GM12874 (cell line): ENCODE data around the gene SEMA5A.

Experiments
- CTCF ChIP-seq: IDR thresholded peaks from 2 replicates; pipeline ENCODE4 v1.5.1; 2011; ENCODE audit warnings: low read depth, mild to moderate bottlenecking, control low read depth, low read length, moderate library complexity; ENCODE audit not compliant: insufficient read depth

SEMA5A gene

DNA sequence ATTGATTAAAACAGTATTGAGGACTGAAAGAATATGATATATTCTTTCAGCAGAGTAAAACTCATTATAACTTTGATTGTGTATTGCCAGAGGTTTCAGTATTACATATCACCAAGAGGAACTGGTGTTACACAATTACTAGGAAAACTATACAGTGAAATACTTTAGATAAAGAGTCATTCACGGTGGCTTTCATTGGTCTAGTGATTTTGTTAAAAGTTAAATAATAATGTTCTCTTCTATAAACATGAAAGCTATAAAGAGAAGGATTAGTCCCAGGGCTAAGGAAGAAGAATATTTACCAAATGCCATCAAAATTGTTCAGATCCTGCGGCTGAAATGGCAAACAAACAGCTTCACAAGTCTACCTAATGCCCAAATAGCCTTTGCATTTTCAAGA, 306.2 kb downstream of the SEMA5A start:
- TF ChIP-seq CTCF, result no peak

DNA sequence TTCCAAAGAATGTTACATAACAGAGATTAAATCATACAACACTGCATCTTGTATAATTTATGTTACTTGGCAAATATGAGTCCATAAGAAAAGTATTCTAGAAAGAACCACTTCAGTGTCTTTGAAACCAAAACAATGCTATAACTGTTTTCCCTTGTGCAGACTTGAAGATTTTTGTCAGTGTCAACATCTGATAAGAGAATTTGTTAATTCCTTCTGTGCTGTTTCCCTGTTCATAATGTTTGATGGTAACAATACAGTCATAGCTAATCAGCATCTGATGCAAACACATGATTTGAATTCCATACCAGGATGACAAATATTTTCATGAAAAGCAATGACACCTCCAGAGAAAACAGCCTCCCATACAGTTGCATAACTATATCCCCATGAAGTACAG, 306.8 kb downstream of the SEMA5A start:
- TF ChIP-seq CTCF, result no peak

DNA sequence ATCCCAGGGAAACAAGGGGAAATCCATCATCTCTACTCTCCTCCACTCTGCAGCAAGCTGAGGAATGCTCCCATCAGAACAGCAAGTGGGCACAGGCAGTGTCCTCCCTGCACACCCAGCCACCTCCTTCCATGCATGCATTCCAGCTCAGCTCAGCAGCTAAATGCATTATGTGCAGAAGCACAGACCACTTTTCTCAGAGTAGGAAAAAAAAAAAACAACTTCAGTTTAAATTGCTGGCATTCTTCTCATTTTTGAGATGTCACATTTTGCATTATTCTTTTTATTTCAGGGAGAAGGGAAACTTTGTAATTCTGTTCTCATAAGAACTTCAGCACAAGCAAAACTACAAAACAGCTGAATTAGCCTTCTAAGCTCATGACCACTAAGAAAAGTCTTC, 312.2 kb downstream of the SEMA5A start:
- TF ChIP-seq CTCF, result no peak

- no peak for TF ChIP-seq CTCF
These were observed 312.8 kb downstream of the SEMA5A start for GRCh38 chr5:9233035-9233434.

- no peak for TF ChIP-seq CTCF
These were observed 314.0 kb downstream of the SEMA5A start for GRCh38 chr5:9231842-9232241.

GRCh38 chr5:9230355-9230754, 315.5 kb downstream of the SEMA5A start:
- no peak for TF ChIP-seq CTCF

DNA sequence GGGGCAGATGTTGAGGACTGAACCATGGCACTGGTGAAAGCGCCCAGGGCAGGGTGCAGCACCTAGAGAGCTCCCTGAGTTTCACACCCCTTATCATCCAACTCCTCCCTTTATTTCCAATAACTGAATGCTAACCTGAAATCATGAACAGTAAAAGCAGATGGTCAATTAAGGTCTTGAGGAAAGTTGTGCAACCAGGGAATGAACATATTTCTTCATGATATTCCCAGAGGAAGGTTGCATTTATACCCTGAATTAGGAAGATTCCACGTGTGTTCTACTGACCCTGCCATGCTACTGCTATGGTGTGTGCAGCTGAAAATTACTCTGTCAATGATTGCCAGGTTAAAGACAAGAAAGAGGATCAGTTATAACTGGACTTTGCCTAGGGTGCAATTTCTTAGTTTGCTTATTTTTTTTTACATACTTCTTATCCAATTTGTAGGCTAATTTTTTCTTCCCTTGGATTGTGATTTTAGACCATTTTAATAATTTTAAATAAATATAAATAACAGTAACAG, 319.8 kb downstream of the SEMA5A start:
- TF ChIP-seq CTCF, result no peak
